ENCODE results near the gene SLC22A12.

The SLC22A12 gene

GRCh38 chr11:64563966-64564365 lies 27.1 kb upstream of the SLC22A12 start:
- FAIRE-seq: no peak

GRCh38 chr11:64564419-64564818 lies 26.6 kb upstream of the SLC22A12 start:
- no peak for FAIRE-seq

GRCh38 chr11:64564947-64565889 lies 25.8 kb upstream of the SLC22A12 start:
- no peak for FAIRE-seq

GRCh38 chr11:64566042-64566914 lies 24.7 kb upstream of the SLC22A12 start:
- FAIRE-seq: no peak

- FAIRE-seq: no peak
Measured at GRCh38 chr11:64566915-64567891, 23.8 kb upstream of the SLC22A12 start.

- no peak for FAIRE-seq
Measured at GRCh38 chr11:64568041-64568571, 22.9 kb upstream of the SLC22A12 start.

- FAIRE-seq: no peak
Measured at GRCh38 chr11:64568584-64569140, 22.4 kb upstream of the SLC22A12 start.

- FAIRE-seq: no peak
Measured at GRCh38 chr11:64569300-64569970, 21.6 kb upstream of the SLC22A12 start.

GRCh38 chr11:64570341-64570740 lies 20.7 kb upstream of the SLC22A12 start:
- FAIRE-seq: no peak

- no peak for FAIRE-seq
Measured at GRCh38 chr11:64571050-64571409, 20.0 kb upstream of the SLC22A12 start.

- FAIRE-seq: no peak
Measured at GRCh38 chr11:64571410-64572091, 19.5 kb upstream of the SLC22A12 start.

- no peak for FAIRE-seq
Measured at GRCh38 chr11:64572143-64572542, 18.9 kb upstream of the SLC22A12 start.

- no peak for FAIRE-seq
Measured at GRCh38 chr11:64577202-64577601, 13.8 kb upstream of the SLC22A12 start.

- no peak for FAIRE-seq
Measured at GRCh38 chr11:64580412-64580811, 10.6 kb upstream of the SLC22A12 start.

- no peak for FAIRE-seq
Measured at GRCh38 chr11:64581057-64581523, 9.9 kb upstream of the SLC22A12 start.

- no peak for FAIRE-seq
Measured at GRCh38 chr11:64582885-64583284, 8.1 kb upstream of the SLC22A12 start.

GRCh38 chr11:64583296-64584262 lies 7.4 kb upstream of the SLC22A12 start:
- FAIRE-seq: no peak

GRCh38 chr11:64585150-64585549 lies 5.9 kb upstream of the SLC22A12 start:
- no peak for FAIRE-seq

GRCh38 chr11:64586366-64586765 lies 4.7 kb upstream of the SLC22A12 start:
- no peak for FAIRE-seq
